ENCODE data around the gene DPYSL5.

DPYSL5 gene

DNA sequence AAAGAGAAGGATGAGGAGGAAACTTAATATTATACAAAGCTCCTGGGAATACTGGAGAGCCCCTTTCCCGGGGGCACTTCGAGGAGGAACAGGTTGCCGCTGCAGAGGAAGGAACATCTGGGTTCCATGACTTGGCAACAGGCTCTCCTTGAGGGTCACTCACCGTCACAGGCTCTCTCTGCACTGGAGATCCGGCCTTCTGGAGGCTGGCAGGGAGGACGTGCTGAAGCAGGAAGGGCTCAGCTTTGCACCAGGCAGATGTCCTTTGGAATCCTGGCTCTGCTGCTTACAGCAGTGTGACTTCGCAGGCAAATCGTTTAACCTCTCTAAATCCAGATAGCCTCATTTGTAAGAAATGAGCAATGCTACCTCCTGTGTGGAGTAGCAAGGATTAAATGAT lies 2.9 kb upstream of the DPYSL5 start:
- no peak for TF ChIP-seq EZH2 (IDR thresholded peaks at IDR 0.05; ENCODE audit: borderline replicate concordance, low read length)
- TF ChIP-seq, protein P1, sequence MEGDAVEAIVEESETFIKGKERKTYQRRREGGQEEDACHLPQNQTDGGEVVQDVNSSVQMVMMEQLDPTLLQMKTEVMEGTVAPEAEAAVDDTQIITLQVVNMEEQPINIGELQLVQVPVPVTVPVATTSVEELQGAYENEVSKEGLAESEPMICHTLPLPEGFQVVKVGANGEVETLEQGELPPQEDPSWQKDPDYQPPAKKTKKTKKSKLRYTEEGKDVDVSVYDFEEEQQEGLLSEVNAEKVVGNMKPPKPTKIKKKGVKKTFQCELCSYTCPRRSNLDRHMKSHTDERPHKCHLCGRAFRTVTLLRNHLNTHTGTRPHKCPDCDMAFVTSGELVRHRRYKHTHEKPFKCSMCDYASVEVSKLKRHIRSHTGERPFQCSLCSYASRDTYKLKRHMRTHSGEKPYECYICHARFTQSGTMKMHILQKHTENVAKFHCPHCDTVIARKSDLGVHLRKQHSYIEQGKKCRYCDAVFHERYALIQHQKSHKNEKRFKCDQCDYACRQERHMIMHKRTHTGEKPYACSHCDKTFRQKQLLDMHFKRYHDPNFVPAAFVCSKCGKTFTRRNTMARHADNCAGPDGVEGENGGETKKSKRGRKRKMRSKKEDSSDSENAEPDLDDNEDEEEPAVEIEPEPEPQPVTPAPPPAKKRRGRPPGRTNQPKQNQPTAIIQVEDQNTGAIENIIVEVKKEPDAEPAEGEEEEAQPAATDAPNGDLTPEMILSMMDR (IDR thresholded peaks at IDR 0.05; ENCODE audit: low read length) = no peak
- no peaks in the 10 kb centered on the region for H4K20me1 ChIP-seq (ENCODE audit: insufficient read depth, low read length)

DNA sequence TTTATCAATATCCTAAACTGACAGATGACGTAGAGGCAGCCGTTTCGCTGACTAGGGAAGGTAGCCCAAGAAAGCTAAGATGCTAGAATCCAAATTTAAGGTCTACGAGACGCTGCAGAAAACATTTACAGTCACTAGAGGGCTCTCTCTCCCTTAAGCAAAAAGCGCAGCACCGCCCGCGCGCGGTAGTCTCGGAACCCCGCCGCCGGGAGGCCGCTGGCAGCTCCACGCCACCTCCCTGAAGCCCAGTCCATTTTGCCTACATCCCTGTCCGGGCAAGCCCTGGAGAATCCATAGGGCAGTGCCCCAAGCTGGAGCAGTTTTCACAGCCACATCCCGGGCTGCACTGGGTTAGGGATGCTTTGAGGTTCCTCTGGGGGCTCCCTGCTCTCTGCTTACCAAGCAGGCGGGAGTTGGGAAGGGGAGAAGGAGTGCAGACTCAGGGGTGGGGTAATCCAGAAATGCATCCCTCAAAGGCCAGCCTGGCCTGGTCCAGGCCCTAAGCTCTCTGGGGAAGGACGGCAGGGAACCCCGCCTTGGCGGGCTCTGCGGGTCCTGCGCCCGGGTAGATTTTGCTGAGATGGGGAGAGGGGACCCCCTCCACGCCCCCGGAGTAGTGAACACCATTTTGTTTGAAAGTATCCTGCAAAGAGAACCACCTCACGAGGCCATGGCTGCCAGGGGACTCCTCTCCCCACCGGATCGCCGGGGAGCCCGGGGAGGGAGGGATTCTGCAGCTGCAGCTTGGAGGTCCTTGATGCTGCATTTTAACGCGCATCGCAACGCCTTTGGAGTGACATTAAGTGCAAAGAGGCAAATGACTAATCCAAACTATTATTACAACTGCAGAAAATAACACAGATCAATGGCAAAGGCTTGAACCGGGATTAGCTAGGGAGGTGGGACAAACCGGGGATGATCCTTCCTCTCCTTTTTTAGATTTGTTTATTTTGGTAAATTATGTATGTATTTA lies 1.3 kb upstream of the DPYSL5 start:
- H3K36me3 ChIP-seq (ENCODE audit: insufficient read depth, low read length) = no peaks in the 10 kb centered on the region
- no peak overlapping the region for H2AFZ ChIP-seq (ENCODE audit: low read length)
- TF ChIP-seq, protein P1 (IDR thresholded peaks at IDR 0.05; ENCODE audit: low read length) = peak; percentile 73
- no peak for TF ChIP-seq EZH2 (IDR thresholded peaks at IDR 0.05; ENCODE audit: borderline replicate concordance, low read length)
- no peaks in the 10 kb centered on the region for H3K9me3 ChIP-seq (ENCODE audit: low read length)
- no peak overlapping the region for H3K4me3 ChIP-seq (ENCODE audit: low read depth, low read length, poor library complexity, severe bottlenecking)
- H3F3A ChIP-seq (ENCODE audit: insufficient read depth, low read length) = no peaks in the 10 kb centered on the region
- H3K4me2 ChIP-seq (ENCODE audit: low read length) = no peak overlapping the region
- H3K4me1 ChIP-seq (ENCODE audit: insufficient read depth, low read length, severe bottlenecking) = no peaks in the 10 kb centered on the region
- H3K9ac ChIP-seq (ENCODE audit: low read length) = no peak overlapping the region
- peaks cover 3% of the 10 kb centered on the region; the same call in 1 of the 2 replicates for H3K27me3 ChIP-seq (ENCODE audit: insufficient read depth, low read length)
- no peak overlapping the region for H3K27ac ChIP-seq (ENCODE audit: low read depth, low read length, poor library complexity, severe bottlenecking)
- H4K20me1 ChIP-seq (ENCODE audit: insufficient read depth, low read length) = no peaks in the 10 kb centered on the region
- H3K9me2 ChIP-seq (ENCODE audit: low read depth, low read length) = no peaks in the 10 kb centered on the region
- H3K79me2 ChIP-seq (ENCODE audit: insufficient read depth, low read length) = no peaks in the 10 kb centered on the region

More for the DNA sequence above, 2.9 kb upstream of the DPYSL5 start:
- no peaks in the 10 kb centered on the region for H3K79me2 ChIP-seq (ENCODE audit: insufficient read depth, low read length)
- no peaks in the 10 kb centered on the region for H3K4me1 ChIP-seq (ENCODE audit: insufficient read depth, low read length, severe bottlenecking)
- H3K9ac ChIP-seq (ENCODE audit: low read length) = no peak overlapping the region
- no peak overlapping the region for H3K27ac ChIP-seq (ENCODE audit: low read depth, low read length, poor library complexity, severe bottlenecking)
- H3K9me2 ChIP-seq (ENCODE audit: low read depth, low read length) = no peaks in the 10 kb centered on the region
- H3K27me3 ChIP-seq (ENCODE audit: insufficient read depth, low read length) = peaks cover 3% of the 10 kb centered on the region; the same call in 1 of the 2 replicates
- no peaks in the 10 kb centered on the region for H3F3A ChIP-seq (ENCODE audit: insufficient read depth, low read length)
- no peak overlapping the region for H3K4me3 ChIP-seq (ENCODE audit: low read depth, low read length, poor library complexity, severe bottlenecking)
- no peaks in the 10 kb centered on the region for H3K9me3 ChIP-seq (ENCODE audit: low read length)
- H2AFZ ChIP-seq (ENCODE audit: low read length) = no peak overlapping the region
- no peak overlapping the region for H3K4me2 ChIP-seq (ENCODE audit: low read length)
- no peaks in the 10 kb centered on the region for H3K36me3 ChIP-seq (ENCODE audit: insufficient read depth, low read length)

DNA sequence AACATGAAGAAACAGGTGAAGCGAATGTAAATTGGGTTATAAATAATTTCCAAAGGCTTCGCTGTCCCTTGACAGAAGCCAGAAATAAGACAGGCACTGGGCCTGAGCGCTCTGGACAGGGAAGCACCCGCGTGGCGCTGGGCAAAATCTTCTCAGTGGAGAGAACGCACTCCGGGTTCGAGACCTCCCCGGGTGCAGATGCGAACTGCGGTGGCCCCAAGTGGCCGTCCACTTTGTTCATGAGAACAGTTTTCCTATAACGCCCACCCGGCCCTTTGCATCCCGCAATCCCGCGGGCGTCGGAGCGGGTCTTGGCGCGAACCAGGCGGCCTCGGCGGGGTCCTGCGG lies 651 bp upstream of the DPYSL5 start:
- Histone ChIP-seq H3K9ac (ENCODE audit: low read length) (no peak overlapping the region), H3K4me3 (ENCODE audit: low read depth, low read length, poor library complexity, severe bottlenecking) (peak overlapping the region; percentile 51), H3K27me3 (ENCODE audit: insufficient read depth, low read length) (peaks cover 3% of the 10 kb centered on the region; the same call in 1 of the 2 replicates), H3K79me2 (ENCODE audit: insufficient read depth, low read length) (no peaks in the 10 kb centered on the region), H3K9me2 (ENCODE audit: low read depth, low read length) (no peaks in the 10 kb centered on the region), H3K4me1 (ENCODE audit: insufficient read depth, low read length, severe bottlenecking) (no peaks in the 10 kb centered on the region), H3K36me3 (ENCODE audit: insufficient read depth, low read length) (no peaks in the 10 kb centered on the region), H3K27ac (ENCODE audit: low read depth, low read length, poor library complexity, severe bottlenecking) (no peak overlapping the region), H2AFZ (ENCODE audit: low read length) (no peak overlapping the region), H3K4me2 (ENCODE audit: low read length) (peak overlapping the region; percentile 59), H3K9me3 (ENCODE audit: low read length) (no peaks in the 10 kb centered on the region), H4K20me1 (ENCODE audit: insufficient read depth, low read length) (no peaks in the 10 kb centered on the region), H3F3A (ENCODE audit: insufficient read depth, low read length) (no peaks in the 10 kb centered on the region)
- no peak for TF ChIP-seq EZH2 (IDR thresholded peaks at IDR 0.05; ENCODE audit: borderline replicate concordance, low read length)
- TF ChIP-seq, protein P1 (IDR thresholded peaks at IDR 0.05; ENCODE audit: low read length) = no peak
